GOT3 (cell line): ENCODE measurements around the gene PDCD2.
"Not testable (repeated sequence)": the region's sequence is repeated elsewhere in the genome, so short reads cannot be mapped to it uniquely, and the experiment has no call there.

Experiments
- DNase-seq: peaks from one replicate; lab custom pipeline; 2025; ENCODE audit warnings: mixed read lengths; lab: John Stamatoyannopoulos, UW

PDCD2 gene

DNA sequence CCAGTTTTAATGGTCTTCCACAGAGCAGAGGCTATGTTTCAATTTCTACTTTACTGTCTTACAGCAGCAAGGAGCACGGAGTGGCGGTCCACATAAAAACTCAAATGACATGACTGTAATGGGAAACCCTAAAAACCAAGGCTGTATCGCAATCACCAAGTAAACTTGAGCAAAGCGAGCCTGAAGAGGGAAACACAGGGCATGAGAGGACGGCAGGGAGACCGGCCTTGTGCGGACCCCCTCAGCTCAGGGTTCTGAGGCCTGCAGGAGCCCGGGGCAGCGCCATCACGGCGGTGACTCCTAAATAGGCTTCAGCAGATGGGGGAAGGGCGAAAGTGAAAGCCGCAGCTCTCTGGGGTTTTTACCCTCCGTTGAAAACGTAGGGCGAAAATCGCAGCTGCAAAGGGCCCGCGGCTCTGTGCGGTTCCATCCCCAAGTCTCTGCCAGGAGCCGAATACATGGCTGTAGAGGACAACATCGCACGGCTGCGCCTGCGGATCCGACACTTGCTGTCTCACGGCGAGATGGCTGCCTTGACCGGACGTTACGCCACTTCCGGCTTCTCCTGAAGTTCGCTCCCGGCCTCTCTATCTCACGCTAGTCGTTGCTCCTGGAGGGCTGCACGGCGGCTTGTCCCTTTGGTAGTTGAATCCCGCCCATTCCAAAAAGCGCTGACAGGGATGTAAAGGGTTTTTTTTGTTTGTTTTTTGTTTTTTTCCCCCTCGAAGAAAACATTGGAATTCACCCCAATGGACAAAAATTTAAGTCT lies 31.5 kb downstream of the PDCD2 start, which contains the start of gene PSMB1:
Gene PSMB1 (minus strand): TSS at position 543 of the 769 bp plus-strand sequence. CDS start 65 bp downstream, at position 478.
- DNase-seq: peak; percentile 79

DNA sequence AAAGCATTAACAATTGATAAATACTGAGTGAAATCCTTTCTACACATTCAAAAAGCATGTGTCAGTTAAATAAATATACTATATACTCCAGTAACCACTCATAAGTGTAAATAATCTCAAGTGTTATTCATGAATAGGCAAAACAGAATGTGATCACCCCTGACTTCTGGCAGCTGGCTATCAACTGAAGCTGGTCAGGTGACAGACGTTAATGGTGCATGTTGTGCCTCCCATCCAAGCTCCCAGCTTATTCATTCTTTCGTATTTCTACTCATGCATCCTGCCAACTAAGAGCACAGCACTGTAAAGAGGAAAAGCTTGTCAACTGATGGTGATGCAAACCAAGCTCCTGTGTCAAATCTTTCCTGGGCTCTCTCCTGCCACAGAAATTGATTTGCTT lies 39.0 kb downstream of the PDCD2 start:
- no peak for DNase-seq

DNA sequence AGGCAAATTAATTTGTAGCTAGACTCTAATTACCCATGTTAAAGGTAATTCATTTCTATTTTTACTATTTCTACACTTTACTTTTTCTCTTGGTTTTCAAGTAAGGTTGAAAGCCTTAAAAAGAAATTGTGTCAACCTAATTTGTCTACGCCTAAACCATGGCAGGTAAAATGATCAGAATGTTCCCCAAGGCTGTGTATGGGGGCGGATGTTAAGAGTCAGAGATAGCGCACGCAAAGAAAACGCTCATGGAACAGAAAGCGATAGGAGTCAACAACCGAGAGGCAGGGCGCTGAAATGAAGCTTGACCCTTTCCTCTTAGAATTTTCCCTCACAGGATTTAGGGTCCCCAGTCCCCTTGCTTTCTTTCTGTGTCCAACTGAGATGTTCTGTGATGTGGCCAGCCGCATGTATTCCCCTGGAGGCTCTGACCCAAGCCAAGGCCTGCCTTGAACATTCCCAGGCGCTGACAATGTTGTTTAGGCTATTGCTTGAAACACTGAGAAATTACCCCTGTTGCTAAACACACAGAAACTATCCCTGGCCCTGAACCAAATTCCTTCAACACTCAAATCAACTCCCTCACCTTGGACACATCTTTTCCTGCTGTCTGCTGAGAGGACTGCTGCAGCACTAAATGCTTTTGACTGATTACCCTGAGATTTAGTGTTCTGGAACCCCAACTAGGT lies 42.3 kb downstream of the PDCD2 start:
- no peak for DNase-seq

DNA sequence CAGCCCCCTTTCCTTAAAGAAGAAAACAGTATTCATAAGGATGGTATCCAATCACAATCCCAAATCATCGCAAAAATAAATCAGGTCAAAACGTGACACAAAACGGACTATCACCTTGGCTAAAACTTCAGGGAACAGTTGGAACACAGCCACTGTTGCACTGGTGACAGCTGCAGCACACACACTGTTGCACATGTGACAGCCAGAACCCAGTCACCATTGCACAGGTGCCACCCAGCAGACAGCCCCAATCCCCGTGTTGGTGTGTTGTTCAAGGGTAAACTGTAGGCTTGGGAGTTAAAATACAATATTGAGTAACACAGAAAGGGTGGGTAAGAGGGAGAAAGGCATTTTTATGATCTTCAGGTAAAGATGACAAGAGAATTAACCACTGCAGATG lies 47.1 kb downstream of the PDCD2 start:
- DNase-seq: no peak

DNA sequence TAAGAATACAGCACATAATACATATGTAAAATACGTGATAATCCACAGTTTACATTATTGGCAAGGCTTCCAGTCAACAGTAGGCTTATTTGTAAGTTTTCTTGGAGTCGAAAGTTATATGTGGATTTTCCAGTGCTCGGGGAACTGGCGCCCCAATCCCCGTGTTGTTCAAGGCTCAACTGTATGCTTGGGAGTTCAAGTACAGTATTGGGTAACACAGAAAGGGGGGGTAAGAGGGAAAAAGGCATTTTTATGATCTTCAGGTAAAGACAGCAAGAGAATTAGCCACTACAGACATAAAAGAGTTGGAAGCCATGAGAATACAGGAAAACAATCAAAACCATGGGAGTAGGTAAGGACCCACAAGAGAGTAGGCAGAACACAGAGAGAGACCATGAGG lies 47.8 kb downstream of the PDCD2 start:
- DNase-seq: no peak

DNA sequence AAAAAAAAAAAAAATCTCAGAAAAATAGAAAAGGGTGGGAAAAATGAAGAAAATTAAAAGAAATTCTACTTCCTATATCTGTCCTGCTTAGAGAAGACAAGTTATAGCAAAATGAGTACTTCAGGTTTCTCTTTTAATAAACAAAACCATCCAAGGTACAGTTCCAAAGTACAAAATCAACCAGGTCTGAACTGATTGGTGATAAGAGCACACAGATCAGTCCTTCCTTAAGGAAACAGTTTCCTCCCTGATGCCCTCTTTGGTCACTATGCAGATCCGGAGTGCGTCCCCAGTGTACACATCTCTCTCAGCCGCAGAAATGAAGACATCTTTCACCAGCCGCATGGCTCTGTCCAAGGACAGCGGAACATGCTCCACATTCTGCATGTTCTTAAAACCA lies 49.4 kb downstream of the PDCD2 start:
- DNase-seq: no peak

GRCh38 chr6:170533792-170534191 lies 50.6 kb downstream of the PDCD2 start:
- no peak for DNase-seq

DNA sequence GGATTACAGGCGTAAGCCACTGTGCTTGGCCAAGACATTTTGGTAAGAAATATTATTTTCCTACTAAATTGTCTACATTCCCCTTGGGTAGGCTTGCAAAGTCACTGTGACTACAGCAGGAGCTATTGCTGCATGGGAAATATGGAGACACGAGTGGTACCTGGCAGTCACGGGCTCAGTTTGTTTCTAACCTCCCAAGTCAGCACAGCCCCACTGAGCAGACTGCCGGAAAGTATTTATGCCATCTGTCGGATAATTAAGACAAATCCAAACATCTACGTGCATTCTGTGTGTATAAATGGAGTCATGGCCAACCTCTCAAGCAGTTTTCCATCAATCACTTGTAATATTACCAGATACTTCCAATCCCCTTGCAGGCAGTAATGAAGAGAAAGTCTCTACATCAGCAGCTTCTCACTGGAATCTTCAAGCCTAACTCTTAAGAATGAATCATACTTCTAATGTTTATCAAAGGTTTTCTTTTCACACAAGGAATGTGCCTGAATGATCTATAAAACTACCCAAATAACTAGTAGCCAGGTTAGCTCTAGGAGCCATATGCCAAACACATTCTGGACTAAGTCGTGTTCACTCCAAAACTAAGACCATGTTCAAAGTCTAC lies 51.5 kb downstream of the PDCD2 start:
- no peak for DNase-seq

GRCh38 chr6:170529839-170530469 lies 54.5 kb downstream of the PDCD2 start:
- no peak for DNase-seq

- DNase-seq: not testable (repeated sequence)
These were observed 56.4 kb downstream of the PDCD2 start for GRCh38 chr6:170527995-170528394.

DNA sequence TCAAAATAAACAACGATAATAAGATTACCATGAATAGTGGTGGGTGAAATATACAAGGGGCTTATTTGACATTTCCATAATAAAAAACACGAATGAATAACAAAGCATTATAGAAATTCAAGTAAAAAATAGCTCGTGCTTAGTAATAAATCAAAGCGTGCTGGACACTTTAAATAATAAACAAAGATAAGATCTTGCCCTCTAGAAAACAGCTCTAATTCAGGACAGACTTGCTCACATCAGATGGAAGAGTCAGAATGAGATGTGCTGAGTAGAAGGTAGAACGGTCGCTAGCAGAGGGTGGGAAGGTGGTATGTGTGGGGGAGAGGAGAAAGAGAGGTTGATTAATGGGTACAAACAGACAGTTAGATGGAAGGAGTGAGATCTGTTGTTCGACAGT lies 58.6 kb downstream of the PDCD2 start:
- DNase-seq: no peak
